HepG2 (cell line): ENCODE data around the gene NECAB2. TPM values are rescaled to one million over a fixed set of nuclear protein-coding genes. Genes with fewer than 3 reads are reported as not detected.
A peak's percentile ranks its signal among the peaks of the same experiment; 100 is the strongest.

ENCODE experiments used
- BCL6 ChIP-seq: IDR thresholded peaks from 2 replicates; pipeline ENCODE4 v1.6.1; 2016; ENCODE audit warnings: missing genetic modification reagents, missing compliant biosample characterization
- DNMT1 ChIP-seq: sonication (generic); formaldehyde crosslinking; IDR thresholded peaks from 2 replicates; pipeline ENCODE4 v1.5.1; 2020; ENCODE audit warnings: mild to moderate bottlenecking, missing genetic modification reagents
- GTF2F1 ChIP-seq: fragments of 150-350 bp; IDR thresholded peaks from 2 replicates; pipeline ENCODE4 v1.6.1; 2014; ENCODE audit warnings: low read length
- KLF13 ChIP-seq: sonication (generic); formaldehyde crosslinking; IDR thresholded peaks from 2 replicates; pipeline ENCODE4 v1.4.0; 2020; ENCODE audit warnings: mild to moderate bottlenecking, missing genetic modification reagents
- NFE2L1 ChIP-seq: sonication (generic); formaldehyde crosslinking; IDR thresholded peaks from 2 replicates; pipeline ENCODE4 v1.4.0; 2020; ENCODE audit warnings: missing genetic modification reagents, mild to moderate bottlenecking, borderline replicate concordance
- SMC3 ChIP-seq: IDR thresholded peaks from 2 replicates; pipeline ENCODE4 v1.6.1; 2011; ENCODE audit warnings: low read length, improper control_type of control experiment
- SP1 ChIP-seq, 2 experiments: fragments of 450-650 bp in 1 of 2; sonication (generic) in 1 of 2; formaldehyde crosslinking in 1 of 2; IDR thresholded peaks; 2 replicates each; pipeline versions ENCODE4 v1.4.0 to v1.6.1; 2016 to 2020; ENCODE audit warnings: missing genetic modification reagents in 1 of 2
- TAF15 ChIP-seq: fragments of 200-400 bp; formaldehyde crosslinking; IDR thresholded peaks from one replicate; pipeline ENCODE4 v1.6.1; 2018; ENCODE audit warnings: mild to moderate bottlenecking, low read depth, low read length; ENCODE audit not compliant: poor library complexity, severe bottlenecking
- ZFP62 ChIP-seq: sonication (generic); formaldehyde crosslinking; IDR thresholded peaks from 2 replicates; pipeline ENCODE4 v1.4.0; 2020; ENCODE audit warnings: missing genetic modification reagents
- ZNF205 ChIP-seq: IDR thresholded peaks from 2 replicates; pipeline ENCODE4 v1.6.1; 2018; ENCODE audit warnings: missing biosample characterization, missing genetic modification reagents
- ZNF256 ChIP-seq: sonication (generic); formaldehyde crosslinking; conservative IDR thresholded peaks from 2 replicates; pipeline ENCODE4 v1.4.0; 2020; ENCODE audit warnings: missing genetic modification reagents
- ZNF547 ChIP-seq: sonication (generic); formaldehyde crosslinking; IDR thresholded peaks from 2 replicates; pipeline ENCODE4 v1.5.1; 2020; ENCODE audit warnings: mild to moderate bottlenecking, missing genetic modification reagents
- ZNF7 ChIP-seq: IDR thresholded peaks from 2 replicates; pipeline ENCODE4 v1.6.1; 2016; ENCODE audit warnings: missing biosample characterization, missing genetic modification reagents
- polyA plus RNA-seq, 8 experiments: library from polyadenylated mRNA; depleted of rRNA in 3 of 8; stranded (reverse) in 7 of 8; unstranded in 1 of 8; fragments of >200 nt; fragmentation: Illumina TruSeq in 4 of 8; extraction: Trizol in 4 of 8; gene quantifications; 2 replicates each; pipeline versions ENCODE4 v1.2.1 to v1.2.3, GENCODE V29; 2011 to 2016; ENCODE audit warnings: low read depth in 4 of 8, missing spikeins in 1 of 8, mixed read lengths in 1 of 8; ENCODE audit not compliant: insufficient read depth in 1 of 8
- total RNA-seq, 5 experiments: library from RNA; depleted of rRNA; stranded (reverse); fragments of >200 nt; fragmentation: Illumina TruSeq; extraction: Trizol; gene quantifications; 2 replicates each; pipeline ENCODE4 v1.2.3, GENCODE V29; 2016; ENCODE audit warnings: low read depth in 1 of 5
- TF ChIP-seq, protein P1 (sequence below): IDR thresholded peaks from 2 replicates; pipeline ENCODE4 v1.6.1; 2016; ENCODE audit warnings: low read depth, missing genetic modification reagents, missing compliant biosample characterization
- TF ChIP-seq, protein P2 (sequence below): sonication (generic); formaldehyde crosslinking; IDR thresholded peaks from 2 replicates; pipeline ENCODE4 v1.8.1; 2023; ENCODE audit warnings: mild to moderate bottlenecking, missing genetic modification reagents
- TF ChIP-seq, protein P3 (sequence below): IDR thresholded peaks from 2 replicates; pipeline ENCODE4 v1.6.1; 2016; ENCODE audit warnings: missing compliant biosample characterization, missing genetic modification reagents, borderline replicate concordance
- TF ChIP-seq, protein P4 (sequence below): sonication (generic); formaldehyde crosslinking; IDR thresholded peaks from 2 replicates; pipeline ENCODE4 v1.5.1; 2020; ENCODE audit warnings: missing genetic modification reagents, mild to moderate bottlenecking, borderline replicate concordance

NECAB2 gene
- total and polyA plus RNA-seq, 2 of the 13 experiments (the other 11 are each of a cell fraction or from before 2014, with no cell fraction given): 0.21 to 0.49 TPM

DNA sequence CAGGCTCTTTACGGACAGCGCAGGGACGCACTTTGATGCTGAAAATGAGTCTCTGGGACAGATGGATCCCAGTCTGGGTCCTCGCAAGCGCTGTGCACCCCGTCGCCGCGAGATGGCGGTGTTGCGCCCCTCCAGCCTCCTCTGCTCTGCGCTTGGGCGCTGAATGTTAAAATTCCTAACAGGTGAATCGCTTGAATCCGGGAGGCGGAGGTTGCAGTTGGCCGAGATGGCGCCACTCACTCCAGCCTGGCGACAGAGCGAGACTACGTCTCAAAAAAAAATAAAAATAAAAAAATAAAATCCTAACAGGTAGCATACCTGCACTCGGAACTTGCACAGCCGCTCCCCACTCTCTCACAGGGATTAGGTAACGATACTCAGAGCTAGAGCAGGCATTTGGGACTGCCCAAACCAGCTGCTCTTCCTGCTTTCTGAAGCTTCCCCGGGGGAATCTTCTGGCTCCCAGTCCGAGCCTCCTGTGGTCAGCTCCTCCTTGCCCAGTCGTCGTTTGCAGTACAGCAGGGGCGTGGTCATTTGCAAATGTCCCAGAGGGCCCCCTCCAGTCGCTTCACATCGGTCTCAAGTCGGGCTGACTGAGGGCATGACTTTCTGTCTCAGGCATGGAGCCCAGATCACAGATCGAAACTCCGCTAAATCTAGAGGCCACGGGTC, 41.2 kb upstream of the NECAB2 start (continued):
- TF ChIP-seq, protein P1, sequence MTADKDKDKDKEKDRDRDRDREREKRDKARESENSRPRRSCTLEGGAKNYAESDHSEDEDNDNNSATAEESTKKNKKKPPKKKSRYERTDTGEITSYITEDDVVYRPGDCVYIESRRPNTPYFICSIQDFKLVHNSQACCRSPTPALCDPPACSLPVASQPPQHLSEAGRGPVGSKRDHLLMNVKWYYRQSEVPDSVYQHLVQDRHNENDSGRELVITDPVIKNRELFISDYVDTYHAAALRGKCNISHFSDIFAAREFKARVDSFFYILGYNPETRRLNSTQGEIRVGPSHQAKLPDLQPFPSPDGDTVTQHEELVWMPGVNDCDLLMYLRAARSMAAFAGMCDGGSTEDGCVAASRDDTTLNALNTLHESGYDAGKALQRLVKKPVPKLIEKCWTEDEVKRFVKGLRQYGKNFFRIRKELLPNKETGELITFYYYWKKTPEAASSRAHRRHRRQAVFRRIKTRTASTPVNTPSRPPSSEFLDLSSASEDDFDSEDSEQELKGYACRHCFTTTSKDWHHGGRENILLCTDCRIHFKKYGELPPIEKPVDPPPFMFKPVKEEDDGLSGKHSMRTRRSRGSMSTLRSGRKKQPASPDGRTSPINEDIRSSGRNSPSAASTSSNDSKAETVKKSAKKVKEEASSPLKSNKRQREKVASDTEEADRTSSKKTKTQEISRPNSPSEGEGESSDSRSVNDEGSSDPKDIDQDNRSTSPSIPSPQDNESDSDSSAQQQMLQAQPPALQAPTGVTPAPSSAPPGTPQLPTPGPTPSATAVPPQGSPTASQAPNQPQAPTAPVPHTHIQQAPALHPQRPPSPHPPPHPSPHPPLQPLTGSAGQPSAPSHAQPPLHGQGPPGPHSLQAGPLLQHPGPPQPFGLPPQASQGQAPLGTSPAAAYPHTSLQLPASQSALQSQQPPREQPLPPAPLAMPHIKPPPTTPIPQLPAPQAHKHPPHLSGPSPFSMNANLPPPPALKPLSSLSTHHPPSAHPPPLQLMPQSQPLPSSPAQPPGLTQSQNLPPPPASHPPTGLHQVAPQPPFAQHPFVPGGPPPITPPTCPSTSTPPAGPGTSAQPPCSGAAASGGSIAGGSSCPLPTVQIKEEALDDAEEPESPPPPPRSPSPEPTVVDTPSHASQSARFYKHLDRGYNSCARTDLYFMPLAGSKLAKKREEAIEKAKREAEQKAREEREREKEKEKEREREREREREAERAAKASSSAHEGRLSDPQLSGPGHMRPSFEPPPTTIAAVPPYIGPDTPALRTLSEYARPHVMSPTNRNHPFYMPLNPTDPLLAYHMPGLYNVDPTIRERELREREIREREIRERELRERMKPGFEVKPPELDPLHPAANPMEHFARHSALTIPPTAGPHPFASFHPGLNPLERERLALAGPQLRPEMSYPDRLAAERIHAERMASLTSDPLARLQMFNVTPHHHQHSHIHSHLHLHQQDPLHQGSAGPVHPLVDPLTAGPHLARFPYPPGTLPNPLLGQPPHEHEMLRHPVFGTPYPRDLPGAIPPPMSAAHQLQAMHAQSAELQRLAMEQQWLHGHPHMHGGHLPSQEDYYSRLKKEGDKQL (CRISPR knock-in tag): no peak
- TF ChIP-seq ZNF547 (CRISPR knock-in tag) (peak; percentile 45; the same call in 1 of the 2 replicates), KLF13 (CRISPR knock-in tag) (no peak), DNMT1 (CRISPR knock-in tag) (0 out of 2 replicates have a peak, but pooled peaks have one; percentile 55), TAF15 (no peak), ZNF205 (CRISPR knock-in tag) (0 out of 2 replicates have a peak, but pooled peaks have one; percentile 33), SMC3 (peak; percentile 69), GTF2F1 (no peak), SP1 (IDR thresholded peaks at IDR 0.05) (no peak), SP1 (CRISPR knock-in tag; IDR thresholded peaks at IDR 0.05) (0 out of 2 replicates have a peak, but pooled peaks have one; percentile 18), ZNF256 (CRISPR knock-in tag) (no peak), NFE2L1 (no peak), ZFP62 (CRISPR knock-in tag) (no peak), ZNF7 (CRISPR knock-in tag) (no peak), BCL6 (0 out of 2 replicates have a peak, but pooled peaks have one; percentile 44)
- TF ChIP-seq, protein P2, sequence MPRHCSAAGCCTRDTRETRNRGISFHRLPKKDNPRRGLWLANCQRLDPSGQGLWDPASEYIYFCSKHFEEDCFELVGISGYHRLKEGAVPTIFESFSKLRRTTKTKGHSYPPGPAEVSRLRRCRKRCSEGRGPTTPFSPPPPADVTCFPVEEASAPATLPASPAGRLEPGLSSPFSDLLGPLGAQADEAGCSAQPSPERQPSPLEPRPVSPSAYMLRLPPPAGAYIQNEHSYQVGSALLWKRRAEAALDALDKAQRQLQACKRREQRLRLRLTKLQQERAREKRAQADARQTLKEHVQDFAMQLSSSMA (CRISPR knock-in tag): 0 out of 2 replicates have a peak, but pooled peaks have one; percentile 71
- TF ChIP-seq, protein P3, sequence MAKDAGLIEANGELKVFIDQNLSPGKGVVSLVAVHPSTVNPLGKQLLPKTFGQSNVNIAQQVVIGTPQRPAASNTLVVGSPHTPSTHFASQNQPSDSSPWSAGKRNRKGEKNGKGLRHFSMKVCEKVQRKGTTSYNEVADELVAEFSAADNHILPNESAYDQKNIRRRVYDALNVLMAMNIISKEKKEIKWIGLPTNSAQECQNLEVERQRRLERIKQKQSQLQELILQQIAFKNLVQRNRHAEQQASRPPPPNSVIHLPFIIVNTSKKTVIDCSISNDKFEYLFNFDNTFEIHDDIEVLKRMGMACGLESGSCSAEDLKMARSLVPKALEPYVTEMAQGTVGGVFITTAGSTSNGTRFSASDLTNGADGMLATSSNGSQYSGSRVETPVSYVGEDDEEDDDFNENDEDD (CRISPR knock-in tag): peak; percentile 25; the same call in 1 of the 2 replicates
- TF ChIP-seq, protein P4, sequence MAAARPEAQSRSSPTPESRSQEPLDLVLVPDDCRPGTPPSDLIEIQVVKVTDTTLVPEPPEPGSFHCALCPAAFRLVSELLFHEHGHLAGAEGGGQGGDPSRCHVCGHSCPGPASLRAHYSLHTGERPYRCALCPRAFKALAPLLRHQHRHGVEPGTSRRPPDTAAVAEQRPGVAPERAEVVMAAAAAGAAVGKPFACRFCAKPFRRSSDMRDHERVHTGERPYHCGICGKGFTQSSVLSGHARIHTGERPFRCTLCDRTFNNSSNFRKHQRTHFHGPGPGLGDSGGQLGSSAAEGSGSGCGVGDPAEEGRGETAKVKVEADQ (CRISPR knock-in tag): 0 out of 2 replicates have a peak, but pooled peaks have one; percentile 71
